ENCODE results near the gene BICD1.
"Not testable (repeated sequence)": the region's sequence is repeated elsewhere in the genome, so short reads cannot be mapped to it uniquely, and the experiment has no call there.

GRCh38 chr12:32275520-32275919 lies 168.9 kb downstream of the BICD1 start:
- not testable (repeated sequence) for TF ChIP-seq POLR2A, POLR2AphosphoS5 (IDR thresholded peaks at IDR 0.05; ENCODE audit: low read depth, low read length)

Measured in GM12892 (cell line).